WTC11 (cell line): ENCODE results near the gene MOB2.

ENCODE experiments used
- CTCF ChIP-seq: fragments of 200-600 bp; IDR thresholded peaks from 2 replicates; pipeline ENCODE4 v1.8.0; 2022; ENCODE audit warnings: antibody characterized with exemption
- ESRRA ChIP-seq: sonication (generic); formaldehyde crosslinking; IDR thresholded peaks from 2 replicates; pipeline ENCODE4 v1.8.1; 2022; ENCODE audit warnings: mild to moderate bottlenecking, missing genetic modification reagents, borderline replicate concordance
- FOXK1 ChIP-seq: sonication (generic); formaldehyde crosslinking; IDR thresholded peaks from 2 replicates; pipeline ENCODE4 v1.8.0; 2022; ENCODE audit warnings: mild to moderate bottlenecking, moderate library complexity, missing genetic modification reagents
- JUN ChIP-seq: sonication (generic); formaldehyde crosslinking; IDR thresholded peaks from 2 replicates; pipeline ENCODE4 v1.8.0; 2023; ENCODE audit warnings: mild to moderate bottlenecking, missing genetic modification reagents
- NR1H2 ChIP-seq: sonication (generic); formaldehyde crosslinking; IDR thresholded peaks from 2 replicates; pipeline ENCODE4 v1.9.0; 2021; ENCODE audit warnings: mild to moderate bottlenecking, moderate library complexity, missing genetic modification reagents
- RELA ChIP-seq: sonication (generic); formaldehyde crosslinking; IDR thresholded peaks from 2 replicates; pipeline ENCODE4 v1.8.1; 2022; ENCODE audit warnings: missing genetic modification reagents, mild to moderate bottlenecking, borderline replicate concordance
- TCF7 ChIP-seq: sonication (generic); formaldehyde crosslinking; IDR thresholded peaks from 2 replicates; pipeline ENCODE4 v1.8.0; 2022; ENCODE audit warnings: mild to moderate bottlenecking, low read depth, missing genetic modification reagents, moderate library complexity
- TF ChIP-seq, protein P1 (sequence below): fragments of 250-450 bp; sonication (Bioruptor Pico); IDR thresholded peaks from 2 replicates; pipeline ENCODE4 v2.1.2; 2022; ENCODE audit warnings: mild to moderate bottlenecking, moderate library complexity
- TF ChIP-seq, protein P2 (sequence below): sonication (generic); formaldehyde crosslinking; IDR thresholded peaks from 2 replicates; pipeline ENCODE4 v1.8.1; 2023; ENCODE audit warnings: mild to moderate bottlenecking, missing genetic modification reagents, moderate library complexity
- TF ChIP-seq, protein P3 (sequence below): sonication (generic); formaldehyde crosslinking; IDR thresholded peaks from 2 replicates; pipeline ENCODE4 v1.8.0; 2023; ENCODE audit warnings: mild to moderate bottlenecking, missing genetic modification reagents

- TF ChIP-seq CTCF (no peak), RELA (no peak), FOXK1 (no peak), JUN (CRISPR knock-in tag) (no peak), NR1H2 (CRISPR knock-in tag) (no peak), ESRRA (CRISPR knock-in tag) (no peak), TCF7 (CRISPR knock-in tag) (no peak)
- TF ChIP-seq, protein P1, sequence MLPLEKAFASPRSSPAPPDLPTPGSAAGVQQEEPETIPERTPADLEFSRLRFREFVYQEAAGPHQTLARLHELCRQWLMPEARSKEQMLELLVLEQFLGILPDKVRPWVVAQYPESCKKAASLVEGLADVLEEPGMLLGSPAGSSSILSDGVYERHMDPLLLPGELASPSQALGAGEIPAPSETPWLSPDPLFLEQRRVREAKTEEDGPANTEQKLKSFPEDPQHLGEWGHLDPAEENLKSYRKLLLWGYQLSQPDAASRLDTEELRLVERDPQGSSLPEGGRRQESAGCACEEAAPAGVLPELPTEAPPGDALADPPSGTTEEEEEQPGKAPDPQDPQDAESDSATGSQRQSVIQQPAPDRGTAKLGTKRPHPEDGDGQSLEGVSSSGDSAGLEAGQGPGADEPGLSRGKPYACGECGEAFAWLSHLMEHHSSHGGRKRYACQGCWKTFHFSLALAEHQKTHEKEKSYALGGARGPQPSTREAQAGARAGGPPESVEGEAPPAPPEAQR (CRISPR knock-in tag) = no peak
- TF ChIP-seq, protein P2, sequence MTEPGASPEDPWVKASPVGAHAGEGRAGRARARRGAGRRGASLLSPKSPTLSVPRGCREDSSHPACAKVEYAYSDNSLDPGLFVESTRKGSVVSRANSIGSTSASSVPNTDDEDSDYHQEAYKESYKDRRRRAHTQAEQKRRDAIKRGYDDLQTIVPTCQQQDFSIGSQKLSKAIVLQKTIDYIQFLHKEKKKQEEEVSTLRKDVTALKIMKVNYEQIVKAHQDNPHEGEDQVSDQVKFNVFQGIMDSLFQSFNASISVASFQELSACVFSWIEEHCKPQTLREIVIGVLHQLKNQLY = no peak
- TF ChIP-seq, protein P3, sequence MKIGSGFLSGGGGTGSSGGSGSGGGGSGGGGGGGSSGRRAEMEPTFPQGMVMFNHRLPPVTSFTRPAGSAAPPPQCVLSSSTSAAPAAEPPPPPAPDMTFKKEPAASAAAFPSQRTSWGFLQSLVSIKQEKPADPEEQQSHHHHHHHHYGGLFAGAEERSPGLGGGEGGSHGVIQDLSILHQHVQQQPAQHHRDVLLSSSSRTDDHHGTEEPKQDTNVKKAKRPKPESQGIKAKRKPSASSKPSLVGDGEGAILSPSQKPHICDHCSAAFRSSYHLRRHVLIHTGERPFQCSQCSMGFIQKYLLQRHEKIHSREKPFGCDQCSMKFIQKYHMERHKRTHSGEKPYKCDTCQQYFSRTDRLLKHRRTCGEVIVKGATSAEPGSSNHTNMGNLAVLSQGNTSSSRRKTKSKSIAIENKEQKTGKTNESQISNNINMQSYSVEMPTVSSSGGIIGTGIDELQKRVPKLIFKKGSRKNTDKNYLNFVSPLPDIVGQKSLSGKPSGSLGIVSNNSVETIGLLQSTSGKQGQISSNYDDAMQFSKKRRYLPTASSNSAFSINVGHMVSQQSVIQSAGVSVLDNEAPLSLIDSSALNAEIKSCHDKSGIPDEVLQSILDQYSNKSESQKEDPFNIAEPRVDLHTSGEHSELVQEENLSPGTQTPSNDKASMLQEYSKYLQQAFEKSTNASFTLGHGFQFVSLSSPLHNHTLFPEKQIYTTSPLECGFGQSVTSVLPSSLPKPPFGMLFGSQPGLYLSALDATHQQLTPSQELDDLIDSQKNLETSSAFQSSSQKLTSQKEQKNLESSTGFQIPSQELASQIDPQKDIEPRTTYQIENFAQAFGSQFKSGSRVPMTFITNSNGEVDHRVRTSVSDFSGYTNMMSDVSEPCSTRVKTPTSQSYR (CRISPR knock-in tag) = no peak
These were observed 40.2 kb upstream of the MOB2 start for GRCh38 chr11:1526785-1527184.
